Erythroblast (primary cell): Measurements from ENCODE around the gene PSPN.

Experiments used
- GATA1 ChIP-seq: IDR thresholded peaks from 2 replicates; pipeline ENCODE4 v1.6.1; 2011; ENCODE audit warnings: low read depth, mild to moderate bottlenecking, control low read depth, low read length, moderate library complexity
- POLR2A ChIP-seq: IDR thresholded peaks from 2 replicates; pipeline ENCODE4 v1.6.1; 2011; ENCODE audit warnings: mild to moderate bottlenecking, low read length

- TF ChIP-seq POLR2A (no peak), GATA1 (no peak)
These were observed 35.1 kb downstream of the PSPN start for GRCh38 chr19:6340493-6341201.
